Right lobe of liver (tissue), 6 donors: ENCODE measurements around the gene RHEBL1. TPM values are rescaled to one million over a fixed set of nuclear protein-coding genes. Genes with fewer than 3 reads are reported as not detected.

ENCODE experiments used
- ATAC-seq, 4 donors: fragments of 200-7000 bp; cut with Tn5 transposase; one replicate each; pipeline ENCODE4 v1.9.1; 2020; ENCODE audit warnings: mild to moderate bottlenecking in 4 of 4, moderate library complexity in 4 of 4
- DNase-seq, 3 donors: peaks; one replicate each; pipeline ENCODE4 v3.0.0-alpha.2; 2020
- H3K27ac ChIP-seq, 3 donors: fragments of 200-600 bp; one replicate each; pipeline ENCODE4 v1.8.0; 2022
- H3K27me3 ChIP-seq, 2 donors: fragments of 200-600 bp; one replicate each; pipeline ENCODE4 v1.8.0; 2022
- H3K36me3 ChIP-seq, 4 donors: fragments of 200-600 bp; sonication (generic) in 1 of 4; one replicate each; pipeline versions ENCODE4 v1.5.1 to v1.8.0; 2017 to 2022; ENCODE audit warnings: control low read depth in 1 of 4
- H3K4me1 ChIP-seq, 4 donors: fragments of 200-600 bp; sonication (generic) in 1 of 4; one replicate each; pipeline versions ENCODE4 v1.5.1 to v1.8.0; 2017 to 2022; ENCODE audit warnings: control low read depth in 1 of 4
- H3K4me3 ChIP-seq, 3 donors: fragments of 200-600 bp; one replicate each; pipeline ENCODE4 v1.8.0; 2022
- H3K9me3 ChIP-seq, 4 donors: fragments of 200-600 bp; sonication (generic) in 1 of 4; one replicate each; pipeline versions ENCODE4 v1.5.1 to v1.8.0; 2017 to 2022; ENCODE audit warnings: control low read depth in 1 of 4
- CTCF ChIP-seq, 4 donors: fragments of 200-600 bp in 3 of 4; fragments of 450-650 bp in 1 of 4; IDR thresholded peaks; one replicate each; pipeline versions ENCODE4 v1.5.1 to v1.8.0; 2016 to 2022; ENCODE audit warnings: antibody characterized with exemption in 4 of 4, mild to moderate bottlenecking in 2 of 4
- POLR2A ChIP-seq: fragments of 450-650 bp; IDR thresholded peaks from one replicate; pipeline ENCODE4 v1.6.1; 2017; ENCODE audit warnings: antibody characterized with exemption, mild to moderate bottlenecking
- WGBS: methylation state at CpG from one replicate; pipeline ENCODE4 v1.1.6; 2018; ENCODE audit warnings: low coverage, low lambda C conversion rate; ENCODE audit not compliant: insufficient coverage; ENCODE audit errors: missing lambda C conversion rate; 5-methylcytosine and 5-hydroxymethylcytosine counted together
- intact Hi-C, 2 donors: fragments of 100-400 bp; cut with DNase I; formaldehyde crosslinking; loops; one replicate each; pipeline versions ENCODE4 v1.11.2 to v1.14.1; 2022
- total RNA-seq, 6 experiments: library from RNA; depleted of rRNA in 2 of 6; stranded (reverse); fragments of >200 nt in 2 of 6; fragmentation: NEBNext Ultra II Directional in 3 of 6; extraction: Animal tissue kit (Norgen Biotek cat#: 25700) in 3 of 6; gene quantifications; one replicate each; pipeline versions ENCODE4 v1.1.0 to v1.2.4, GENCODE V29; 2016 to 2023
- donor health status: DM: no; HTN: yes; CAD: no.
- donor health status: DM: no; HTN: no; CAD: no.
- donor health status: DM: no; HTN: no; CAD: no.
- donor health status: DM: no; HTN: yes; CAD: no.
- donor health status: DM: no; HTN: yes; CAD: no.

The RHEBL1 gene
- total RNA-seq, 6 experiments from 2014 or later = 0.17 to 0.60 (median 0.43) TPM; not detected in 1

- WGBS = 22% methylated on average over 13 of the region's 49 CpGs
- Histone ChIP-seq H3K9me3 (no peaks in the 10 kb centered on the region), H3K4me1 (peaks cover 0 to 28% (median 0%) of the 10 kb centered on the region in 4 donors), H3K27ac (no peak within 1 kb of the TSS), H3K36me3 (peaks cover 0 to 17% (median 5%) of the 10 kb centered on the region in 4 donors), H3K4me3 (no peak within 1 kb of the TSS), H3K27me3 (peaks cover 0 to 16% of the 10 kb centered on the region in 2 donors)
- intact Hi-C loops = no loop called here
- ATAC-seq = peak; percentile 14 to 27 (median 20)
- DNase-seq = peak in 1 of 3 donors; percentile 29
- TF ChIP-seq POLR2A (no peak), CTCF (IDR thresholded peaks at IDR 0.05) (no peak)
Measured at GRCh38 chr12:49094160-49094974, 24.6 kb upstream of the RHEBL1 start, which contains the start of gene DHH. DHH (minus strand) TSS chr12:49094801; CDS start chr12:49094512, 289 bp downstream.

- Histone ChIP-seq H3K27ac (no peak overlapping the region), H3K9me3 (no peaks in the 10 kb centered on the region), H3K4me1 (peaks cover 0 to 28% (median 0%) of the 10 kb centered on the region in 4 donors), H3K4me3 (no peak overlapping the region), H3K27me3 (peaks cover 0 to 16% of the 10 kb centered on the region in 2 donors), H3K36me3 (peaks cover 0 to 16% (median 4%) of the 10 kb centered on the region in 4 donors)
- intact Hi-C loops = no loop called here
- TF ChIP-seq POLR2A (no peak), CTCF (IDR thresholded peaks at IDR 0.05) (no peak)
- WGBS = 2% methylated on average over 8 of the region's 9 CpGs
- ATAC-seq (peak in 3 of 4 donors; percentile 6 to 19 (median 13)), DNase-seq (no peak)
Measured at GRCh38 chr12:49093792-49094159, 24.0 kb upstream of the RHEBL1 start.

- Histone ChIP-seq H3K4me1 (peaks cover 0 to 31% (median 0%) of the 10 kb centered on the region in 4 donors), H3K9me3 (no peaks in the 10 kb centered on the region), H3K4me3 (no peak overlapping the region), H3K27me3 (peaks cover 0 to 16% of the 10 kb centered on the region in 2 donors), H3K27ac (no peak overlapping the region), H3K36me3 (peaks cover 0 to 9% (median 2%) of the 10 kb centered on the region in 4 donors)
- no peak for TF ChIP-seq POLR2A
- TF ChIP-seq CTCF (IDR thresholded peaks at IDR 0.05) = no peak
- no peak for ATAC-seq
- no peak for DNase-seq
- WGBS = 37% methylated on average over 3 of the region's 4 CpGs
- intact Hi-C loops = no loop called here
Measured at GRCh38 chr12:49092816-49093406, 23.1 kb upstream of the RHEBL1 start.

- no peaks in the 10 kb centered on the region for H3K9me3 ChIP-seq
- 0% methylated on average over 4 of the region's 32 CpGs for WGBS
- intact Hi-C loops = no loop called here
- H3K27ac ChIP-seq = no peak overlapping the region
- H3K4me3 ChIP-seq = no peak overlapping the region
- H3K27me3 ChIP-seq = peaks cover 0 to 16% of the 10 kb centered on the region in 2 donors
- TF ChIP-seq POLR2A (no peak), CTCF (IDR thresholded peaks at IDR 0.05) (peak in 3 of 4 donors; percentile 18 to 27 (median 21))
- peak in 3 of 4 donors; percentile 16 to 21 (median 18) for ATAC-seq
- H3K4me1 ChIP-seq = peaks cover 0 to 31% (median 0%) of the 10 kb centered on the region in 4 donors
- peaks cover 0 to 4% (median 2%) of the 10 kb centered on the region in 4 donors for H3K36me3 ChIP-seq
- peak in 2 of 3 donors; percentile 34 to 59 for DNase-seq
Measured at GRCh38 chr12:49092086-49092815, 22.5 kb upstream of the RHEBL1 start.
